Skeletal muscle satellite cell (primary cell): Measurements from ENCODE around the gene ANKRD63.

Experiments used
- H3K27me3 ChIP-seq: 2 replicates; pipeline ENCODE4 v1.7.0; 2013; ENCODE audit warnings: low read length; ENCODE audit not compliant: control insufficient read depth, insufficient read depth
- H3K36me3 ChIP-seq: 2 replicates; pipeline ENCODE4 v1.7.0; 2013; ENCODE audit warnings: mild to moderate bottlenecking, control low read depth, low read length; ENCODE audit not compliant: insufficient read depth
- H3K4me1 ChIP-seq: 2 replicates; pipeline ENCODE4 v1.7.0; 2013; ENCODE audit warnings: low read length; ENCODE audit not compliant: control insufficient read depth, insufficient read depth
- H3K4me2 ChIP-seq: 2 replicates; pipeline ENCODE4 v1.7.0; 2013; ENCODE audit warnings: mild to moderate bottlenecking, low read length
- H3K4me3 ChIP-seq: 2 replicates; pipeline ENCODE4 v1.7.0; 2013; ENCODE audit warnings: low read length
- H3K9ac ChIP-seq: 2 replicates; pipeline ENCODE4 v1.7.0; 2013; ENCODE audit warnings: mild to moderate bottlenecking, low read depth, low read length, moderate library complexity
- H3K9me3 ChIP-seq: replicated peaks from 2 replicates; pipeline ENCODE4 v1.7.0; 2013; ENCODE audit warnings: mild to moderate bottlenecking, control low read depth, low read length

Gene ANKRD63

DNA sequence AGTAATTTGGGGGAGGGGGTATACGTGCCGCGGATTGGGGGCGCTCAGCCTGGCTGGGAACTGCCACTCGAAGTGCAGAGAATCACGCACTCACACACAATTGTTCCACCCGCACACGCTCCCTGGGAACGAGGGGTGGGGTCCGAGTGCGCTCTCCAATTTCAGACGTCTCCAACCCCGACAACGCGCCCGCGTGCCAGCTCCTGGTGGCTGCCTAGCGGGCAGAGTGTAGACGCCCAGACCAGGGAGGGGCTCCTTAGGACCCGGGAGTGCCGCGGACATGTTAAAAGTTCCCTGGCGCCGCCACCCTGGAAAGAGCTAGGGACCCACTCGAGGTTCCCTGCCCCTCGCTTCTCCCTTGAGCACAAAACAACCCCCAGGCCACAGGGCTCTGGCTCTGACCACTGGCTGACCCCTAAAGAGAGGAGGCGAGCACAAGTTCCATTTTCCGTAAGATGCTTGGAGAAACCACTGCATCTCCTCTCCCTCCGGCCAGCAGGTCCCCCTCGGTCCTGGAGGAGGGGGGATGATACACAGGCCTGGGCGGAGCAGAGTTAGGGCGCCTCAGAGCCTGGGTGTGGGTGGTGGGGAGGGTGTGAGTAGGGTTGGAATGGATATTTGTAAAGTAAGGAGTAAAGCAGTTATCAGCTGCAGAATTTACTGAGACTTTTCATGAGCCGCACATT is 894 bp upstream of the ANKRD63 start:
- no peak overlapping the region for H3K4me3 ChIP-seq
- no peaks in the 10 kb centered on the region for H3K36me3 ChIP-seq
- H3K9ac ChIP-seq, result no peak overlapping the region
- H3K4me2 ChIP-seq, result no peak overlapping the region
- H3K9me3 ChIP-seq, result no peaks in the 10 kb centered on the region
- H3K4me1 ChIP-seq, result peaks cover 22% of the 10 kb centered on the region
- peaks cover 79% of the 10 kb centered on the region for H3K27me3 ChIP-seq

GRCh38 chr15:40282147-40282868 is 556 bp downstream of the ANKRD63 start:
- Histone ChIP-seq H3K4me1 (peaks cover 22% of the 10 kb centered on the region), H3K9me3 (no peaks in the 10 kb centered on the region), H3K27me3 (peaks cover 79% of the 10 kb centered on the region), H3K4me2 (peak overlapping the region; percentile 86), H3K36me3 (no peaks in the 10 kb centered on the region), H3K4me3 (peak overlapping the region; percentile 54), H3K9ac (no peak overlapping the region)

GRCh38 chr15:40281801-40282146 is 1.1 kb downstream of the ANKRD63 start:
- no peak overlapping the region for H3K9ac ChIP-seq
- H3K36me3 ChIP-seq, result no peaks in the 10 kb centered on the region
- peak overlapping the region; percentile 86 for H3K4me2 ChIP-seq
- no peaks in the 10 kb centered on the region for H3K9me3 ChIP-seq
- peaks cover 80% of the 10 kb centered on the region for H3K27me3 ChIP-seq
- H3K4me1 ChIP-seq, result peaks cover 22% of the 10 kb centered on the region
- H3K4me3 ChIP-seq, result peak overlapping the region; percentile 54

DNA sequence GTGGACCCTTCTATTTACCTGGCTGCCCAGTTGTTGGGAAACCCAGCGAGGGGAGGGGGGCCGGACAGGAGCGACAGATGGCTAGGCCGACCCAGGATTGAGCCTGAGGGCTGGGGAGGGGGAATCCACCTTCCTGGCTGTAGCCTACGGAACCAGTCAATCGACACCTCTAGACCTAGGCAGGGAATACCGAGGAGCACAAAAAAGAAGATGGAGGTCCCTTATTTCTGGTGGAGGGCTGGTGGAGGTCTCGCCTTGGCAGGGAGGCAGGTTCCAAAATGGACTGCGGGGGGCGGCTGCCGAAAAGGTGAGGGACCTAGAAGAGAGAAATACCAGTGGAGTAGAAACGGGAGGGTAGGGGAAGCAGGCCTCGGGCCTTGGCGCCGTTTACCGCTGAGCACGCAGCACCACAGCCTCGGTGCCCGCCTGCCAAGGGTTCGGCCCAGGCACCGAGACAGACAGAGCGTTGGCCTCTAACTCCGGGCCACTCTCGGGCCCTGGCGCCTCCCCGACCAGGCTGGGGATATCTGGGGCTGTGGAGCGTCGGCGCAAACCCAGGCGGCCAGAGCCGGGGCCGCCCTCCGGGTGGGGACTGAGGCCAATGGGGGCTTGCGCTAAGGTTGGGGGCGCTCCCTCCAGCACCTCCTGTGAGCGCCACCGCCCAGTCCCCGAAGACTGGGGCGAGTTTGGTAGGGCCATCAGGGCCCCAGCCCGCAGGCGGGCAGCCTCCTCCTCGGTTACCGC is 1.6 kb downstream of the ANKRD63 start:
- peak overlapping the region; percentile 86 for H3K4me2 ChIP-seq
- no peaks in the 10 kb centered on the region for H3K9me3 ChIP-seq
- peaks cover 77% of the 10 kb centered on the region for H3K27me3 ChIP-seq
- H3K9ac ChIP-seq, result no peak overlapping the region
- peaks cover 22% of the 10 kb centered on the region for H3K4me1 ChIP-seq
- peak overlapping the region; percentile 54 for H3K4me3 ChIP-seq
- no peaks in the 10 kb centered on the region for H3K36me3 ChIP-seq

DNA sequence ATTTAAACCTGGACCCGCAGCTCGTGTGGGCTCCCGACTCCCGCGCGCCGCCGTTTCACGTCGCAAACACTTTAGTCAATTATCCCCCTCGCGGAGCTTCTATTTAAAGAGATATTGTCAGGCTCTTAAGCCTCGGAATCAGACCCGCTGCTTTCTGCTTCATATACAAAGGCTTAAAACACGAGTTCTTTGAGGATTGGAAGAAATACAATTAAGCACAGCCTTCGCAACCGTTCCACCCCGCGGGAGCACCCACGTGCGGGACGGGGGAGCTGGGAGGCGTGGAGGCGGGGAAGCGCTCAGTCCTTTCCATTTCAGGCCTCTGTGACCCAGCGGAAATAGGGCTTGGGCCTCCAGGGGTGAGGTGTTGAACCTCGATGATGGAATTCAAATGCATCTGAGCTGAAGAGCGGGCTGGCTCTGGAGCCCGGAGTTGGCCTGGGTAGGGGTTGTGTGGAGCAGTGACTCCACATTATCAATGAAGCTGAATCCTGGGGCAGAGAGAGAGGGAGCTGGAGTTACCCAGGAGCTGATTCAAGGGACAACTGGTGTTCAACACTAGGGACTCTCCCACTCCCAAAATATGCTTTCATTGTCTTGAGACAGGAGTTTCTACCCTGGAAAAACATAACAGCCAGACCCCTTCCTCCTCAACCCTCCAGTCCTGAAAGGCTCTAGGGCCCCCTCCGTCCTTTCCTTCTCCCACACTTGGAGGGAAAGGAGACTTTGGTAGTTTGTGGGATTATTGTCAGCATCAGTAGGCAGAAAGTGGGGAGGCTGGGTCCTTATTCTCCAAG is 2.4 kb downstream of the ANKRD63 start:
- H3K4me1 ChIP-seq, result peaks cover 22% of the 10 kb centered on the region

GRCh38 chr15:40279437-40280141 is 3.3 kb downstream of the ANKRD63 start:
- Histone ChIP-seq H3K4me3 (no peak overlapping the region), H3K9ac (no peak overlapping the region), H3K36me3 (no peaks in the 10 kb centered on the region), H3K4me2 (peak overlapping the region; percentile 27), H3K4me1 (peaks cover 22% of the 10 kb centered on the region), H3K27me3 (peaks cover 65% of the 10 kb centered on the region), H3K9me3 (no peaks in the 10 kb centered on the region)

More for the DNA sequence above, 2.4 kb downstream of the ANKRD63 start:
- Histone ChIP-seq H3K27me3 (peaks cover 69% of the 10 kb centered on the region), H3K9me3 (no peaks in the 10 kb centered on the region), H3K4me3 (no peak overlapping the region), H3K9ac (no peak overlapping the region), H3K4me2 (no peak overlapping the region), H3K36me3 (no peaks in the 10 kb centered on the region)

- Histone ChIP-seq H3K4me2 (no peak overlapping the region), H3K9me3 (no peaks in the 10 kb centered on the region), H3K9ac (no peak overlapping the region), H3K4me1 (peaks cover 21% of the 10 kb centered on the region), H3K4me3 (no peak overlapping the region), H3K27me3 (peaks cover 52% of the 10 kb centered on the region), H3K36me3 (no peaks in the 10 kb centered on the region)
Measured at GRCh38 chr15:40278026-40278425, 4.8 kb downstream of the ANKRD63 start.

- H3K4me3 ChIP-seq, result no peak overlapping the region
- peaks cover 46% of the 10 kb centered on the region for H3K27me3 ChIP-seq
- no peaks in the 10 kb centered on the region for H3K9me3 ChIP-seq
- H3K36me3 ChIP-seq, result no peaks in the 10 kb centered on the region
- H3K9ac ChIP-seq, result no peak overlapping the region
- no peak overlapping the region for H3K4me2 ChIP-seq
- H3K4me1 ChIP-seq, result peaks cover 15% of the 10 kb centered on the region
Measured at GRCh38 chr15:40277471-40277870, 5.4 kb downstream of the ANKRD63 start.

- Histone ChIP-seq H3K9me3 (no peaks in the 10 kb centered on the region), H3K36me3 (no peaks in the 10 kb centered on the region), H3K4me3 (no peak overlapping the region), H3K4me1 (peaks cover 10% of the 10 kb centered on the region), H3K4me2 (no peak overlapping the region), H3K9ac (no peak overlapping the region), H3K27me3 (peaks cover 41% of the 10 kb centered on the region)
Measured at GRCh38 chr15:40276927-40277326, 5.9 kb downstream of the ANKRD63 start.

- Histone ChIP-seq H3K27me3 (peaks cover 31% of the 10 kb centered on the region), H3K36me3 (no peaks in the 10 kb centered on the region), H3K9ac (no peak overlapping the region), H3K4me2 (no peak overlapping the region), H3K4me1 (peaks cover 3% of the 10 kb centered on the region), H3K4me3 (no peak overlapping the region), H3K9me3 (no peaks in the 10 kb centered on the region)
Measured at GRCh38 chr15:40275954-40276353, 6.9 kb downstream of the ANKRD63 start.
